HG02852 (cell line): ENCODE measurements around the gene CAVIN3.

Experiments
- ATAC-seq: cut with Tn5 transposase; IDR thresholded peaks from one replicate; pipeline ENCODE4 v1.9.1; 2021; ENCODE audit warnings: mild to moderate bottlenecking, moderate library complexity; ENCODE audit not compliant: unreplicated experiment

The CAVIN3 gene

GRCh38 chr11:6270584-6271246, 49.6 kb downstream of the CAVIN3 start:
- ATAC-seq, result no peak

GRCh38 chr11:6269994-6270393, 50.3 kb downstream of the CAVIN3 start:
- ATAC-seq, result no peak
